PFSK-1 (cell line): ENCODE data around the gene HNF4A.

ENCODE experiments used
- FOXP2 ChIP-seq: optimal IDR thresholded peaks from 2 replicates; pipeline ENCODE3; 2011; ENCODE audit warnings: borderline replicate concordance, control low read depth, inconsistent platforms; ENCODE audit not compliant: insufficient read depth; ENCODE audit errors: extremely low read length, extremely low read depth
- POLR2AphosphoS5 ChIP-seq: IDR thresholded peaks from 2 replicates; pipeline ENCODE4 v1.6.1; 2012; ENCODE audit warnings: low read depth, mild to moderate bottlenecking, control low read depth, low read length, moderate library complexity
- REST ChIP-seq, 2 experiments: IDR thresholded peaks; 2 replicates each; pipeline versions ENCODE4 v1.6.1 to v1.8.0; 2011 to 2012; ENCODE audit warnings: low read depth in 2 of 2, low read length in 2 of 2, control low read depth in 1 of 2, inconsistent platforms in 1 of 2, mild to moderate bottlenecking in 1 of 2, moderate library complexity in 1 of 2; ENCODE audit not compliant: insufficient read depth in 1 of 2
- SIN3A ChIP-seq: IDR thresholded peaks from 2 replicates; pipeline ENCODE4 v1.6.1; 2012; ENCODE audit warnings: mild to moderate bottlenecking, low read length, moderate library complexity, borderline replicate concordance; ENCODE audit not compliant: insufficient read depth
- TAF1 ChIP-seq: IDR thresholded peaks from 2 replicates; pipeline ENCODE4 v1.6.1; 2012; ENCODE audit warnings: low read length, control low read depth, borderline replicate concordance; ENCODE audit not compliant: insufficient read depth

HNF4A gene

GRCh38 chr20:44426879-44427790, 71.6 kb downstream of the HNF4A start:
- no peak for TF ChIP-seq TAF1
- TF ChIP-seq REST (IDR thresholded peaks at IDR 0.05; ENCODE audit: insufficient read depth in 1 of 2, low read depth in 2 of 2, low read length in 2 of 2) = no peak
- TF ChIP-seq POLR2AphosphoS5 = no peak
- TF ChIP-seq FOXP2 = no peak
- no peak for TF ChIP-seq SIN3A

GRCh38 chr20:44427804-44428173, 72.3 kb downstream of the HNF4A start:
- TF ChIP-seq POLR2AphosphoS5 = no peak
- TF ChIP-seq TAF1 = no peak
- TF ChIP-seq SIN3A = no peak

- no peak for TF ChIP-seq TAF1
Observed at GRCh38 chr20:44428174-44429016, 72.9 kb downstream of the HNF4A start.

DNA sequence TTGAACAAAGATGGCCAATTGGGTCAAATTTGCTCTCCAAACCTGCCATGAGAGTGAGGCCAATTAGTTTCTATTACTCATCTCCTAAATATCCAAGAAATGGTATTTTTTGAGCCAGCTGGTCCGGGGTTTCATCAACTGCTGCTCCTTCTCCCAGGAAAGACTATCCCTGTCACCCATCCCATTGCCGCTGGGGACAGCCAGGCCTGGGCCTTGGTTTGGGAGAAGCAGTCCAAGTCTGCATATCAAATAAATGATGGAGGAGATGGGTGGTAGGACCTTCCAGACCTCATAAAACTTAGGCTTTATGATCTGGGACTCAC, 73.5 kb downstream of the HNF4A start:
- no peak for TF ChIP-seq TAF1

- TF ChIP-seq SIN3A (no peak), FOXP2 (no peak), REST (IDR thresholded peaks at IDR 0.05; ENCODE audit: insufficient read depth in 1 of 2, low read depth in 2 of 2, low read length in 2 of 2) (no peak), TAF1 (no peak), POLR2AphosphoS5 (no peak)
Observed at GRCh38 chr20:44429419-44430269, 74.1 kb downstream of the HNF4A start.

DNA sequence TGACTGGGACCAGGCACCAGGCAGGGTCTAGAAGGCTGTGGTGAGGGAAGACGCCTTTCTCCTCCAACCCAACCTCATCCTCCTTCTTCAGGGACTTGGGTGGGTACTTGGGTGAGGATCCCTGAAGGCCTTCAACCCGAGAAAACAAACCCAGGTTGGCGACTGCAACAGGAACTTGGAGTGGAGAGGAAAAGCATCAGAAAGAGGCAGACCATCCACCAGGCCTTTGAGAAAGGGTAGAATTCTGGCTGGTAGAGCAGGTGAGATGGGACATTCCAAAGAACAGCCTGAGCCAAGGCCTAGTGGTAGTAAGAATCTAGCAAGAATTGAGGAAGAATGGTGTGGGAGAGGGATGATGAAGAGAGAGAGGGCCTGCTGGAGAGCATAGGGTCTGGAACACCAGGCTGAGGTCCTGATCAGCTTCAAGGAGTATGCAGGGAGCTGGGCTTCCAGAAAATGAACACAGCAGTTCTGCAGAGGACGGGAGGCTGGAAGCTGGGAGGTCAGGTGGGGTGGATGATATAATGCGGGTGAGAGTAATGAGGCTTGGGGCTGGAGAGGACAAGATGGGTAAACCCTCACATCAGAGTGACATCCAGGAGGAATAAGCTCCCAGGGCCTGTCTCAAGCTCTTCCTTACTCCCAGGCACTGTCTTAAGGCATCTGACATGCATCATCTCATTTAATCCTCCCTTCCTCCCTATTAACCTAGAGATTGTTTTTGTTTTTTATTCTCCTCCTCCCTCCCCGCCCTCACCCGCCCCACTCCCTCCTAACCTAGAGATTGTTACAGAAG, 75.0 kb downstream of the HNF4A start:
- no peak for TF ChIP-seq SIN3A
- no peak for TF ChIP-seq POLR2AphosphoS5
- no peak for TF ChIP-seq FOXP2
- TF ChIP-seq REST (IDR thresholded peaks at IDR 0.05; ENCODE audit: insufficient read depth in 1 of 2, low read depth in 2 of 2, low read length in 2 of 2) = no peak
- TF ChIP-seq TAF1 = no peak
